ENCODE results near the gene TMPRSS6. TPM values are rescaled to one million over a fixed set of nuclear protein-coding genes. Genes with fewer than 3 reads are reported as not detected.

TMPRSS6 gene
- total RNA-seq, 1 experiment from 2014 or later, result 0.79 TPM

GRCh38 chr22:37107816-37108621 lies 1.5 kb downstream of the TMPRSS6 start:
- no peaks in the 10 kb centered on the region for H3K9me2 ChIP-seq (ENCODE audit: insufficient read depth)
- no peak overlapping the region for H3K27ac ChIP-seq
- H3K4me3 ChIP-seq, result no peak overlapping the region
- no peaks in the 10 kb centered on the region for H4K20me1 ChIP-seq (ENCODE audit: insufficient read depth)
- ChIA-PET POLR2A (ENCODE audit: unreplicated experiment) (no interaction called here), CTCF (no interaction called here)
- H3F3A ChIP-seq (ENCODE audit: insufficient read depth, low read depth), result no peaks in the 10 kb centered on the region
- no peaks in the 10 kb centered on the region for H3K36me3 ChIP-seq (ENCODE audit: low read depth)
- no peak for TF ChIP-seq EZH2 (IDR thresholded peaks at IDR 0.05; ENCODE audit: low read depth)
- TF ChIP-seq, protein P1, sequence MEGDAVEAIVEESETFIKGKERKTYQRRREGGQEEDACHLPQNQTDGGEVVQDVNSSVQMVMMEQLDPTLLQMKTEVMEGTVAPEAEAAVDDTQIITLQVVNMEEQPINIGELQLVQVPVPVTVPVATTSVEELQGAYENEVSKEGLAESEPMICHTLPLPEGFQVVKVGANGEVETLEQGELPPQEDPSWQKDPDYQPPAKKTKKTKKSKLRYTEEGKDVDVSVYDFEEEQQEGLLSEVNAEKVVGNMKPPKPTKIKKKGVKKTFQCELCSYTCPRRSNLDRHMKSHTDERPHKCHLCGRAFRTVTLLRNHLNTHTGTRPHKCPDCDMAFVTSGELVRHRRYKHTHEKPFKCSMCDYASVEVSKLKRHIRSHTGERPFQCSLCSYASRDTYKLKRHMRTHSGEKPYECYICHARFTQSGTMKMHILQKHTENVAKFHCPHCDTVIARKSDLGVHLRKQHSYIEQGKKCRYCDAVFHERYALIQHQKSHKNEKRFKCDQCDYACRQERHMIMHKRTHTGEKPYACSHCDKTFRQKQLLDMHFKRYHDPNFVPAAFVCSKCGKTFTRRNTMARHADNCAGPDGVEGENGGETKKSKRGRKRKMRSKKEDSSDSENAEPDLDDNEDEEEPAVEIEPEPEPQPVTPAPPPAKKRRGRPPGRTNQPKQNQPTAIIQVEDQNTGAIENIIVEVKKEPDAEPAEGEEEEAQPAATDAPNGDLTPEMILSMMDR (conservative IDR thresholded peaks at IDR 0.05), result no peak
- intact Hi-C loops (cut with micrococcal nuclease; ENCODE audit: unreplicated experiment), result no loop called here
- H3K4me2 ChIP-seq, result no peak overlapping the region
- H3K4me1 ChIP-seq (replicated peaks; ENCODE audit: insufficient read depth), result peaks cover 11% of the 10 kb centered on the region
- H3K27me3 ChIP-seq (ENCODE audit: insufficient read depth, low read depth), result peaks cover 12% of the 10 kb centered on the region
- BruUV-seq (replicated peaks), result no TSS peak
- no peaks in the 10 kb centered on the region for H3K9me3 ChIP-seq (ENCODE audit: insufficient read depth, low read depth)
- peak in 1 of 2 experiments; percentile 31 for DNase-seq
- H2AFZ ChIP-seq, result no peak overlapping the region
- no peaks in the 10 kb centered on the region for H3K79me2 ChIP-seq (ENCODE audit: low read depth)

GRCh38 chr22:37105990-37106389 lies 3.5 kb downstream of the TMPRSS6 start:
- CTCF ChIA-PET, result no interaction called here
- POLR2A ChIA-PET (ENCODE audit: unreplicated experiment), result no interaction called here
- intact Hi-C loops (cut with micrococcal nuclease; ENCODE audit: unreplicated experiment), result no loop called here

GRCh38 chr22:37105154-37105553 lies 4.4 kb downstream of the TMPRSS6 start:
- H4K20me1 ChIP-seq (ENCODE audit: insufficient read depth), result no peaks in the 10 kb centered on the region
- H3K27ac ChIP-seq, result no peak overlapping the region
- no peaks in the 10 kb centered on the region for H3K9me3 ChIP-seq (ENCODE audit: insufficient read depth, low read depth)
- peaks cover 13% of the 10 kb centered on the region for H3K27me3 ChIP-seq (ENCODE audit: insufficient read depth, low read depth)
- no peaks in the 10 kb centered on the region for H3K36me3 ChIP-seq (ENCODE audit: low read depth)
- H3K4me1 ChIP-seq (replicated peaks; ENCODE audit: insufficient read depth), result peaks cover 11% of the 10 kb centered on the region
- DNase-seq, result no peak
- POLR2A ChIA-PET (ENCODE audit: unreplicated experiment), result no interaction called here
- H2AFZ ChIP-seq, result no peak overlapping the region
- H3K9me2 ChIP-seq (ENCODE audit: insufficient read depth), result no peaks in the 10 kb centered on the region
- H3F3A ChIP-seq (ENCODE audit: insufficient read depth, low read depth), result no peaks in the 10 kb centered on the region
- CTCF ChIA-PET, result interaction anchor here (0.7 kb wide), 1 partner anchor 21 kb away, joined by 3 read pairs; no protein-coding TSS in a partner anchor
- no peak overlapping the region for H3K4me3 ChIP-seq
- H3K79me2 ChIP-seq (ENCODE audit: low read depth), result no peaks in the 10 kb centered on the region
- BruUV-seq (replicated peaks), result no TSS peak
- intact Hi-C loops (cut with micrococcal nuclease; ENCODE audit: unreplicated experiment), result no loop called here
- TF ChIP-seq, protein P1 (conservative IDR thresholded peaks at IDR 0.05), result no peak
- TF ChIP-seq EZH2 (IDR thresholded peaks at IDR 0.05; ENCODE audit: low read depth), result no peak
- no peak overlapping the region for H3K4me2 ChIP-seq

More at GRCh38 chr22:37105990-37106389, 3.5 kb downstream of the TMPRSS6 start:
- no peak overlapping the region for H3K4me2 ChIP-seq
- H4K20me1 ChIP-seq (ENCODE audit: insufficient read depth), result no peaks in the 10 kb centered on the region
- TF ChIP-seq, protein P1 (conservative IDR thresholded peaks at IDR 0.05), result no peak
- no peak for TF ChIP-seq EZH2 (IDR thresholded peaks at IDR 0.05; ENCODE audit: low read depth)
- peak in 1 of 2 experiments; percentile 21 for DNase-seq
- no peaks in the 10 kb centered on the region for H3F3A ChIP-seq (ENCODE audit: insufficient read depth, low read depth)
- H3K9me3 ChIP-seq (ENCODE audit: insufficient read depth, low read depth), result no peaks in the 10 kb centered on the region
- no peak overlapping the region for H2AFZ ChIP-seq
- H3K27ac ChIP-seq, result no peak overlapping the region
- peaks cover 13% of the 10 kb centered on the region for H3K27me3 ChIP-seq (ENCODE audit: insufficient read depth, low read depth)
- no peaks in the 10 kb centered on the region for H3K79me2 ChIP-seq (ENCODE audit: low read depth)
- BruUV-seq (replicated peaks), result no TSS peak
- no peak overlapping the region for H3K4me3 ChIP-seq
- H3K36me3 ChIP-seq (ENCODE audit: low read depth), result no peaks in the 10 kb centered on the region
- H3K9me2 ChIP-seq (ENCODE audit: insufficient read depth), result no peaks in the 10 kb centered on the region
- peaks cover 11% of the 10 kb centered on the region for H3K4me1 ChIP-seq (replicated peaks; ENCODE audit: insufficient read depth)
